HG03469 (cell line): Measurements from ENCODE around the gene SNX19.

Experiments
- ATAC-seq: cut with Tn5 transposase; IDR thresholded peaks from one replicate; pipeline ENCODE4 v1.9.1; 2021; ENCODE audit warnings: mild to moderate bottlenecking, moderate library complexity, moderate number of reproducible peaks; ENCODE audit not compliant: unreplicated experiment

SNX19 gene

DNA sequence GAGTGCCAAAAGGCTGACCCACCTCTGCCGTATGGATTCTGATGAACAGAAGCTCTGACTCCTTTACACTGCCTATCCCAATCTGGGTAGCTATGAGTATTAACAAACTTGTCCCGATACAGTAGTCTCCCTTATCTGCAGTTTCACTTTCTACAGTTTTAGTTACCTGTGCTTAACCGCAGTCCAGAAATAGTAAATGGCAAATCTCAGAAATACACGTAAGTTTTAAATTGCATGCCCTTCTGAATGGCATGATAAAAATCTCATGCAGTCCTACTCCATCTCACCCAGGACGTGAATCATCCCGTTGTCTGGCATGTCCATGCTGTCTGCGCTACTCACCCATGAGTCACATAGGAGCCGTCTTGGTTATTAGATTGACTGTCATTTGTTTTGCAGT, 68.8 kb downstream of the SNX19 start:
- no peak for ATAC-seq

DNA sequence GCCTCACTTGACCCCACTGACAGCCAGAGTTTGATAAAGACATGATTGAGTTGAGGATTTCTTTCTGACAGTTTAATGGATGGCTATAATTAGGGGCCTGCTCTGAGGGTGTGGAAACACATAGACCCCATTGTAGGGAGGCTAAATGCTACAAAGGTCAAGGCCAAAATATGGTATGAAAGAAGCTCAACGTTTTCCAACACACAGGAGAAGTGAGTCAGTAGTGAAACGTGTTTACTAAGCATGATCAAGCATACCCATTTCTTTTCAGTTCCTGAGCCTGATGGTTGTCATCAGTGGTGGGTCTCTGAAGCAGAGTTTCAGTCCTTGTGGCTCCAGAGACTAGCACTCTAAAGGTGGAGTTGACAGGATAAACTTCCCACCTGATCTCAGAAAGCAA, 69.7 kb downstream of the SNX19 start:
- ATAC-seq, result no peak

DNA sequence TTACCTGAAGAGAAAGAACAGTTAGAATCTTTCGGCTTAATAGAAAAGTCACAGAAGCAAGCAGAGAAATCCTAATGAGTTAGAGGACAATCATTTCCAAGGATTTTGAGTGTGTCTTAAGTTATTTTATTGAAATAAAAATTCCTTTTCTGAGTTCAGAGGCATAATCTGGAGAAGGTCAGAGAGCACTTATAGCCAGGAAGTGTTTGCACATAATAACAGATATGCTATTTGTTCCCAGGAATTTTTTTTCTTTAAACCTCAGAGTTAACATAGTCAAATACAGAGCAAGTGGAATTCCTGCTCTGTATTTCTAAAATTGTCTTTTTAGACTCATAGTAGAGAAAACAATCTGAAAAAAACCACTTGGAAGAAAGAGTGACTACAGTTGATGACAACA, 74.3 kb downstream of the SNX19 start:
- no peak for ATAC-seq

GRCh38 chr11:130840679-130841078, 75.6 kb downstream of the SNX19 start:
- ATAC-seq, result no peak

GRCh38 chr11:130839981-130840666, 76.2 kb downstream of the SNX19 start:
- ATAC-seq, result no peak

DNA sequence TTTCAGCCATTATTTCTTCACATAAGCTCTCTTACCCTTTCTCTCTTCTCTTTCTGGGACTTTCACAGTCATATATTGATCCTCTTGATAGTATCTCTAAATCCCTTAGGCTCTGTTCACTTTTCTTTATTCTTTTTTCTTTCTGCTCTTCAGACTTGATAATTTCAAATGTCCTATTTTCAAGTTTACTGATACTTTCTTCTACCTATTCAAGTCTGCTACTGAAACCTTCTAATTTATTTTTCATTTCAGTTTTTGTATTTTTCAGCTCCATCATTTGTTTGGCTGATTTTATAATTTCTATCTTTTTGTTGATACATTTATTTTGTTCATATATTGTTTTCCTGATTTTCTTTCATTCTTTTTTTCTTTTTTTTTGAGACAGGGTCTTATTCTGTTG, 79.1 kb downstream of the SNX19 start:
- ATAC-seq, result no peak

- ATAC-seq, result no peak
Observed at GRCh38 chr11:130834886-130835285, 81.4 kb downstream of the SNX19 start.

- no peak for ATAC-seq
Observed at GRCh38 chr11:130832566-130833425, 83.5 kb downstream of the SNX19 start.

GRCh38 chr11:130831976-130832375, 84.3 kb downstream of the SNX19 start:
- no peak for ATAC-seq

GRCh38 chr11:130831506-130831905, 84.8 kb downstream of the SNX19 start:
- ATAC-seq, result no peak

GRCh38 chr11:130830566-130830965, 85.7 kb downstream of the SNX19 start:
- ATAC-seq, result no peak

- ATAC-seq, result no peak
Observed at GRCh38 chr11:130829920-130830511, 86.3 kb downstream of the SNX19 start.

GRCh38 chr11:130828741-130829140, 87.5 kb downstream of the SNX19 start:
- ATAC-seq, result no peak

- ATAC-seq, result no peak
Observed at GRCh38 chr11:130827451-130828377, 88.6 kb downstream of the SNX19 start.

DNA sequence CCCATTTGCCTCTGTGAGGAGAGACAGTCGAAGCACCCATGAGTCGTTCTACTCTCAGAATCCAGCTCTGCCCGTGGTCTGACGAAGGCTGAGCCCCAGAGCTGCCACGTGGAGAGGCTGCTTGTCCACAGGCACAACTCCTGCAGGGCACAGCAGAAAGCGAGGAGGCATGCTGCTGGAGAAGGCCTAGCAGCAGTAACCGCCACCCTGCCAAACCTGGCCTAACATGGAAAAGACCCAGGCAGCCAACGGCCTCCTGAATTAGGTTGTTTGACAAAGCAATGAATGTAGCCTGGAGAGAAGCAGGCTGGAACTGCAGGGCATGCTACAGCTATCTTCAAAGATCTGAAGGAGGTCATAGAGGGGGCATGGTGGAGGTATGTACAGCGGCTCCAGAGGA, 89.7 kb downstream of the SNX19 start:
- ATAC-seq, result no peak

- no peak for ATAC-seq
Observed at GRCh38 chr11:130825983-130826382, 90.3 kb downstream of the SNX19 start.

- no peak for ATAC-seq
Observed at GRCh38 chr11:130825561-130825960, 90.7 kb downstream of the SNX19 start.
